Neural crest cell (in vitro differentiated cells): ENCODE data around the gene KRT6A. TPM values are rescaled to one million over a fixed set of nuclear protein-coding genes. Genes with fewer than 3 reads are reported as not detected.

ENCODE experiments used
- DNase-seq: peaks from one replicate; pipeline ENCODE4 v3.0.0; 2021; ENCODE audit warnings: low read depth, mixed read lengths, low spot score
- H3K27ac Mint-ChIP-seq: one replicate; pipeline ENCODE4 v1.8.0; 2021; ENCODE audit warnings: mild to moderate bottlenecking, mixed read lengths; ENCODE audit not compliant: unreplicated experiment
- H3K27me3 Mint-ChIP-seq: 2 replicates; pipeline ENCODE4 v1.8.0; 2021; ENCODE audit warnings: low read depth, mild to moderate bottlenecking, mixed read lengths
- H3K36me3 Mint-ChIP-seq: 2 replicates; pipeline ENCODE4 v1.8.0; 2021; ENCODE audit warnings: low read depth, mild to moderate bottlenecking, mixed read lengths
- H3K4me1 Mint-ChIP-seq: 2 replicates; pipeline ENCODE4 v1.8.0; 2021; ENCODE audit warnings: mixed read lengths
- H3K4me3 Mint-ChIP-seq: one replicate; pipeline ENCODE4 v1.8.0; 2021; ENCODE audit warnings: mild to moderate bottlenecking, mixed read lengths
- H3K9me3 Mint-ChIP-seq: 2 replicates; pipeline ENCODE4 v1.8.0; 2021; ENCODE audit warnings: mixed read lengths
- CTCF ChIP-seq: fragments of 200-600 bp; sonication (generic); conservative IDR thresholded peaks from 2 replicates; pipeline ENCODE4 v1.5.0; 2021; ENCODE audit warnings: antibody characterized with exemption, mild to moderate bottlenecking
- total RNA-seq: library from RNA; stranded (reverse); gene quantifications from 2 replicates; pipeline ENCODE4 v1.2.1, GENCODE V29; 2021

KRT6A gene
- total RNA-seq, 1 donor from 2014 or later: not detected

DNA sequence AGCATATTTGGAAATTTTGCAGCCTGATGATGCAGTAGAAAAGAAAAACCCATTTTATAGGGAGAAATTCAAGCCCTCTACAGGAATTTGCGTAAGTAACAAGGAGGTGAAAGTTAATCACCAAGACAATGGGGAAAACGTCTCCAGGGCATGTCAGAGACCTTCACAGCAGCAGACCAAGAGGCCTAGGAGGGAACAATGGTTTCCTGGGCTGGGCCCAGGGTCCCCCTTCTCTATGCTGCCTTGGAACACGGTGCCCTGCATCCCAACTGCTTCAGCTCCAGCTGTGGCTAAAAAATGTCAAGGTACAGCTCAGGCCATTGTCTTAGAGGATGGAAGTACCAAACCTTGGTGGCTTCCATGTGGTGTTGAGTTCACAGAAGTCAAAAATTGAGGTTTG lies 13.0 kb downstream of the KRT6A start:
- DNase-seq: no peak
- H3K9me3 Mint-ChIP-seq: peaks cover 22% of the 10 kb centered on the region
- H3K36me3 Mint-ChIP-seq: no peaks in the 10 kb centered on the region
- H3K4me1 Mint-ChIP-seq: no peaks in the 10 kb centered on the region
- H3K27me3 Mint-ChIP-seq: peaks cover 32% of the 10 kb centered on the region
- TF ChIP-seq CTCF: no peak
- H3K4me3 Mint-ChIP-seq: no peak overlapping the region
- H3K27ac Mint-ChIP-seq: no peak overlapping the region

DNA sequence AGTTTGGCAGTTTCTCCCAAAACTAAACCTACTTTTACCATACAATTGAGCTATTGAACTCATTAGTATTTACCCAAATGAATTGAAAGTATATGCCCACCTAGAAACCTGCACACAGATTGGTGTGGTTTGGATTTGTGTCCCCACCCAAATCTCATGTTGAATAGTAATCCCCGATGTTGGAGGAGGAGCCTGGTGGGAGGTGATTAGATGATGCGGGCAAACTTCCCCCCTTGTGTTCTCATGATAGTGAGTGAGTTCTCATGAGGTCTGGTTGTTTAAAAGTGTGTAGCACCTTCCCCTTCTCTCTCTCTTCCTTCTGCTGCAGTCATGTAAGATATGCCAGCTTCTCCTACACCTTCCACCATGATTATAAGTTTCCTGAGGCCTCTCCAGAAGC lies 15.4 kb downstream of the KRT6A start:
- Mint-ChIP-seq H3K36me3 (no peaks in the 10 kb centered on the region), H3K4me1 (no peaks in the 10 kb centered on the region), H3K27me3 (peaks cover 15% of the 10 kb centered on the region), H3K27ac (no peak overlapping the region), H3K4me3 (no peak overlapping the region), H3K9me3 (peaks cover 12% of the 10 kb centered on the region)
- DNase-seq: no peak
- TF ChIP-seq CTCF: no peak

GRCh38 chr12:52474212-52474611 lies 18.8 kb downstream of the KRT6A start:
- no peak for TF ChIP-seq CTCF
- DNase-seq: no peak
- Mint-ChIP-seq H3K9me3 (peaks cover 7% of the 10 kb centered on the region), H3K4me3 (no peak overlapping the region), H3K27ac (peak overlapping the region; percentile 28), H3K36me3 (no peaks in the 10 kb centered on the region), H3K4me1 (no peaks in the 10 kb centered on the region), H3K27me3 (peaks cover 16% of the 10 kb centered on the region)

GRCh38 chr12:52473768-52474167 lies 19.3 kb downstream of the KRT6A start, which contains the start of gene KRT6C:
Gene KRT6C (minus strand): TSS chr12:52473805. CDS start chr12:52473737, 68 bp downstream.
- TF ChIP-seq CTCF: no peak
- Mint-ChIP-seq H3K4me3 (no peak within 1 kb of the TSS), H3K9me3 (peaks cover 7% of the 10 kb centered on the region), H3K4me1 (no peaks in the 10 kb centered on the region), H3K27me3 (peaks cover 16% of the 10 kb centered on the region), H3K27ac (peak within 1 kb of the TSS; percentile 28), H3K36me3 (no peaks in the 10 kb centered on the region)
- DNase-seq: no peak

DNA sequence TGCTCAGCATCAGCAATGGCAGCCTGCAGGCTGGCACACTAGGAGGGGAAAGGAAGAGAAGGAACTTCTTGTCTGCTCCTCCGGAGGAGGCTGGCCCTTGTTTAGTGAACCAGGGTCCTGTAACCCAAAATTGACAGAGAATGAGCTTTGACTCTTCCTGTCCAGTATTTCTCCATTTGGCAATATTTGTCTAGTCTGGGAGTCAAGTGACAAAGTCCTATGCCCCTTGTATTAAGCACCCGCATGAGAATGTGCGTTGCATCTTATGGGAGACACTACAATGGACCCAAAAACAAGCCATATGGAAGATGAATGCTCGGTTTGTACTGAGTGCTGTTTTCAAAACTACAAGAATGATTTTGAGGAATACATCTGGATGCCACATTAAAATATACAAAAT lies 23.2 kb downstream of the KRT6A start:
- no peak for DNase-seq
- Mint-ChIP-seq H3K27ac (no peak overlapping the region), H3K4me1 (no peaks in the 10 kb centered on the region)

More for the DNA sequence above, 23.2 kb downstream of the KRT6A start:
- H3K36me3 Mint-ChIP-seq: no peaks in the 10 kb centered on the region
- H3K4me3 Mint-ChIP-seq: no peak overlapping the region
- no peaks in the 10 kb centered on the region for H3K9me3 Mint-ChIP-seq
- TF ChIP-seq CTCF: no peak
- peaks cover 19% of the 10 kb centered on the region for H3K27me3 Mint-ChIP-seq
